Measurements from ENCODE around the gene PIMREG.

The PIMREG gene

GRCh38 chr17:6437956-6438355, 6.3 kb upstream of the PIMREG start:
- no peak for DNase-seq (ENCODE audit: low read depth in 1 of 2, low spot score in 1 of 2)

- no peak for DNase-seq (ENCODE audit: low read depth in 1 of 2, low spot score in 1 of 2)
Observed at GRCh38 chr17:6439951-6440350, 4.3 kb upstream of the PIMREG start.

- DNase-seq (ENCODE audit: low read depth in 1 of 2, low spot score in 1 of 2): no peak
Observed at GRCh38 chr17:6442775-6443174, 1.5 kb upstream of the PIMREG start.

- DNase-seq (ENCODE audit: low read depth in 1 of 2, low spot score in 1 of 2): no peak
Observed at GRCh38 chr17:6444571-6445335, 498 bp downstream of the PIMREG start.

GRCh38 chr17:6446516-6447100, 2.4 kb downstream of the PIMREG start:
- DNase-seq (ENCODE audit: low read depth in 1 of 2, low spot score in 1 of 2): no peak

GRCh38 chr17:6448473-6448872, 4.2 kb downstream of the PIMREG start:
- DNase-seq (ENCODE audit: low read depth in 1 of 2, low spot score in 1 of 2): no peak

GRCh38 chr17:6449307-6449706, 5.1 kb downstream of the PIMREG start:
- DNase-seq (ENCODE audit: low read depth in 1 of 2, low spot score in 1 of 2): no peak

- DNase-seq (ENCODE audit: low read depth in 1 of 2, low spot score in 1 of 2): no peak
Observed at GRCh38 chr17:6450926-6451832, 6.9 kb downstream of the PIMREG start.

GRCh38 chr17:6452471-6453266, 8.4 kb downstream of the PIMREG start:
- no peak for DNase-seq (ENCODE audit: low read depth in 1 of 2, low spot score in 1 of 2)

- no peak for DNase-seq (ENCODE audit: low read depth in 1 of 2, low spot score in 1 of 2)
Observed at GRCh38 chr17:6453279-6454024, 9.2 kb downstream of the PIMREG start.

GRCh38 chr17:6454495-6455320, 10.5 kb downstream of the PIMREG start:
- DNase-seq (ENCODE audit: low read depth in 1 of 2, low spot score in 1 of 2): no peak

- peak in 1 of 2 donors; percentile 27 for DNase-seq (ENCODE audit: low read depth in 1 of 2, low spot score in 1 of 2)
Observed at GRCh38 chr17:6455321-6455705, 11.1 kb downstream of the PIMREG start.

- DNase-seq (ENCODE audit: low read depth in 1 of 2, low spot score in 1 of 2): no peak
Observed at GRCh38 chr17:6456321-6456720, 12.1 kb downstream of the PIMREG start.

GRCh38 chr17:6456914-6457687, 12.8 kb downstream of the PIMREG start:
- no peak for DNase-seq (ENCODE audit: low read depth in 1 of 2, low spot score in 1 of 2)

GRCh38 chr17:6457688-6458459, 13.6 kb downstream of the PIMREG start:
- DNase-seq (ENCODE audit: low read depth in 1 of 2, low spot score in 1 of 2): no peak

- DNase-seq (ENCODE audit: low read depth in 1 of 2, low spot score in 1 of 2): no peak
Observed at GRCh38 chr17:6458460-6458950, 14.2 kb downstream of the PIMREG start.

- no peak for DNase-seq (ENCODE audit: low read depth in 1 of 2, low spot score in 1 of 2)
Observed at GRCh38 chr17:6460531-6461161, 16.4 kb downstream of the PIMREG start.
